Liver (tissue), 2 donors: ENCODE data around the gene SH2D3C.

Experiments
- YY1 ChIP-seq: IDR thresholded peaks from 2 replicates; pipeline ENCODE4 v1.6.1; 2016; ENCODE audit warnings: antibody characterized with exemption, mild to moderate bottlenecking
- TF ChIP-seq, protein P1 (sequence below): fragments of 150-350 bp; IDR thresholded peaks from 2 replicates; pipeline ENCODE4 v1.5.1; 2017; ENCODE audit warnings: improper control_type of control experiment, low read depth, low read length; ENCODE audit not compliant: missing input control
- donor health status: healthy.

DNA sequence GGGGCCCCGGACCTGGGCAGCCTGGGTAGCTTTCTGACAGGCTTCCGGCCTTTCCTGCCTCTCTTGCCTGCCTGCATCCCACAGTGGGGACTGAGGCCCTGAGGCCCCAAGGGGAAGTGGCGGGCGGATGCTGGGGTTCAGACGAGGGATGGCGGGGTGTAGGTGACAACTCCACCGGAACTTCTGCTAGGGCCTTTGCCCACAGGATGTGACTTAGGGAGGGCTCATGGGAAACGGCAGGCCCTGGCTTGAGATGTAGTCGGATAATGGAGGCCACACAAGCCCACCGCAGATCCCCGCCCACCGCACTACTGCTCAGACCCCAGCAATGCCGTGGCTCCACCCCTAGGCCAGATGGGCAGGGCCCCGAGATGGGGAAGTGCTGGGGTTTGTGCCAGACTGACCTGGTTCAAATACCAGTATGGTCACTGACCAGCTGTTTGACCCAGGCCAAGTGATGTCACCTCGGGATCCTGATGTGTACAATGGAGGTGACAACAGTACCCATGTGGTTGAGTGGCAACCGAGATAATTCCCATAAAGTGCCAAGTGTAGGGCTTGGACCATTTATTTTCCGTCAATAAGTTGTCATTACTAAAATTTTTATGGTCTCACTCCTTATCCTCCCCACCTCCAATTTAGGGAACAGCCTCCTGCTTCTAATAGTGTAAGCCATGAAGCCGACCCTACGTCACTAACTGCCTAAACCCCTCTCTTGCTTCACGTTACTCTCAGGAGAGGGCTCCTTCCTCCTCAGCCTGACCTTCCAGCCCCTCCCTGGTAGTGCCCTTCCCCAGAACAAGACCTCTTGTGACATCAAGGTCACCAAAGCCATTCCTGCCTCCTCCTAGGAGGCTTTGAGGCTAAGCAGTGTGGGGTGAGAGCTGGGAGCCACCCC is 4.9 kb upstream of the SH2D3C start:
- TF ChIP-seq, protein P1, sequence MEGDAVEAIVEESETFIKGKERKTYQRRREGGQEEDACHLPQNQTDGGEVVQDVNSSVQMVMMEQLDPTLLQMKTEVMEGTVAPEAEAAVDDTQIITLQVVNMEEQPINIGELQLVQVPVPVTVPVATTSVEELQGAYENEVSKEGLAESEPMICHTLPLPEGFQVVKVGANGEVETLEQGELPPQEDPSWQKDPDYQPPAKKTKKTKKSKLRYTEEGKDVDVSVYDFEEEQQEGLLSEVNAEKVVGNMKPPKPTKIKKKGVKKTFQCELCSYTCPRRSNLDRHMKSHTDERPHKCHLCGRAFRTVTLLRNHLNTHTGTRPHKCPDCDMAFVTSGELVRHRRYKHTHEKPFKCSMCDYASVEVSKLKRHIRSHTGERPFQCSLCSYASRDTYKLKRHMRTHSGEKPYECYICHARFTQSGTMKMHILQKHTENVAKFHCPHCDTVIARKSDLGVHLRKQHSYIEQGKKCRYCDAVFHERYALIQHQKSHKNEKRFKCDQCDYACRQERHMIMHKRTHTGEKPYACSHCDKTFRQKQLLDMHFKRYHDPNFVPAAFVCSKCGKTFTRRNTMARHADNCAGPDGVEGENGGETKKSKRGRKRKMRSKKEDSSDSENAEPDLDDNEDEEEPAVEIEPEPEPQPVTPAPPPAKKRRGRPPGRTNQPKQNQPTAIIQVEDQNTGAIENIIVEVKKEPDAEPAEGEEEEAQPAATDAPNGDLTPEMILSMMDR: no peak
- no peak for TF ChIP-seq YY1
